GM18498 (cell line): ENCODE measurements around the gene HMGB3.
A peak's percentile ranks its signal among the peaks of the same experiment; 100 is the strongest.
"Not testable (repeated sequence)": the region's sequence is repeated elsewhere in the genome, so short reads cannot be mapped to it uniquely, and the experiment has no call there.

Experiments used
- ATAC-seq: cut with Tn5 transposase; IDR thresholded peaks from one replicate; pipeline ENCODE4 v1.9.1; 2021; ENCODE audit warnings: mild to moderate bottlenecking, moderate library complexity; ENCODE audit not compliant: unreplicated experiment

HMGB3 gene

GRCh38 chrX:150982788-150983520, at the start of gene HMGB3:
HMGB3 (plus strand) TSS chrX:150983335; CDS start chrX:150985600, 2,265 bp downstream.
- peak; percentile 97 for ATAC-seq

GRCh38 chrX:150933945-150934350, 49.2 kb upstream of the HMGB3 start:
- ATAC-seq = no peak

GRCh38 chrX:150934453-150934852, 48.7 kb upstream of the HMGB3 start:
- no peak for ATAC-seq

- ATAC-seq = no peak
These were observed 47.7 kb upstream of the HMGB3 start for GRCh38 chrX:150935467-150935866.

GRCh38 chrX:150936556-150936955, 46.6 kb upstream of the HMGB3 start:
- ATAC-seq = no peak

GRCh38 chrX:150940844-150941495, 42.2 kb upstream of the HMGB3 start:
- ATAC-seq = no peak

GRCh38 chrX:150941580-150941979, 41.6 kb upstream of the HMGB3 start:
- no peak for ATAC-seq

- no peak for ATAC-seq
These were observed 40.1 kb upstream of the HMGB3 start for GRCh38 chrX:150942942-150943594.

- ATAC-seq = no peak
These were observed 38.9 kb upstream of the HMGB3 start for GRCh38 chrX:150944233-150944632.

GRCh38 chrX:150954951-150955350, 28.2 kb upstream of the HMGB3 start:
- ATAC-seq = no peak

- no peak for ATAC-seq
These were observed 27.5 kb upstream of the HMGB3 start for GRCh38 chrX:150955590-150955989.

- no peak for ATAC-seq
These were observed 25.0 kb upstream of the HMGB3 start for GRCh38 chrX:150958177-150958576.

GRCh38 chrX:150959557-150959956, 23.6 kb upstream of the HMGB3 start:
- ATAC-seq = no peak

GRCh38 chrX:150961631-150962030, 21.5 kb upstream of the HMGB3 start:
- no peak for ATAC-seq

- ATAC-seq = not testable (repeated sequence)
These were observed 18.7 kb upstream of the HMGB3 start for GRCh38 chrX:150964416-150964815.

- no peak for ATAC-seq
These were observed 16.9 kb upstream of the HMGB3 start for GRCh38 chrX:150966235-150966634.

GRCh38 chrX:150966742-150967141, 16.4 kb upstream of the HMGB3 start:
- no peak for ATAC-seq

- no peak for ATAC-seq
These were observed 15.3 kb upstream of the HMGB3 start for GRCh38 chrX:150967786-150968185.

GRCh38 chrX:150968862-150969720, 14.0 kb upstream of the HMGB3 start:
- no peak for ATAC-seq

- ATAC-seq = no peak
These were observed 10.7 kb upstream of the HMGB3 start for GRCh38 chrX:150972450-150972849.
